ENCODE measurements around the gene XPOT.
"Not testable (repeated sequence)": the region's sequence is repeated elsewhere in the genome, so short reads cannot be mapped to it uniquely, and the experiment has no call there.

Gene XPOT, protein sequence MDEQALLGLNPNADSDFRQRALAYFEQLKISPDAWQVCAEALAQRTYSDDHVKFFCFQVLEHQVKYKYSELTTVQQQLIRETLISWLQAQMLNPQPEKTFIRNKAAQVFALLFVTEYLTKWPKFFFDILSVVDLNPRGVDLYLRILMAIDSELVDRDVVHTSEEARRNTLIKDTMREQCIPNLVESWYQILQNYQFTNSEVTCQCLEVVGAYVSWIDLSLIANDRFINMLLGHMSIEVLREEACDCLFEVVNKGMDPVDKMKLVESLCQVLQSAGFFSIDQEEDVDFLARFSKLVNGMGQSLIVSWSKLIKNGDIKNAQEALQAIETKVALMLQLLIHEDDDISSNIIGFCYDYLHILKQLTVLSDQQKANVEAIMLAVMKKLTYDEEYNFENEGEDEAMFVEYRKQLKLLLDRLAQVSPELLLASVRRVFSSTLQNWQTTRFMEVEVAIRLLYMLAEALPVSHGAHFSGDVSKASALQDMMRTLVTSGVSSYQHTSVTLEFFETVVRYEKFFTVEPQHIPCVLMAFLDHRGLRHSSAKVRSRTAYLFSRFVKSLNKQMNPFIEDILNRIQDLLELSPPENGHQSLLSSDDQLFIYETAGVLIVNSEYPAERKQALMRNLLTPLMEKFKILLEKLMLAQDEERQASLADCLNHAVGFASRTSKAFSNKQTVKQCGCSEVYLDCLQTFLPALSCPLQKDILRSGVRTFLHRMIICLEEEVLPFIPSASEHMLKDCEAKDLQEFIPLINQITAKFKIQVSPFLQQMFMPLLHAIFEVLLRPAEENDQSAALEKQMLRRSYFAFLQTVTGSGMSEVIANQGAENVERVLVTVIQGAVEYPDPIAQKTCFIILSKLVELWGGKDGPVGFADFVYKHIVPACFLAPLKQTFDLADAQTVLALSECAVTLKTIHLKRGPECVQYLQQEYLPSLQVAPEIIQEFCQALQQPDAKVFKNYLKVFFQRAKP

DNA sequence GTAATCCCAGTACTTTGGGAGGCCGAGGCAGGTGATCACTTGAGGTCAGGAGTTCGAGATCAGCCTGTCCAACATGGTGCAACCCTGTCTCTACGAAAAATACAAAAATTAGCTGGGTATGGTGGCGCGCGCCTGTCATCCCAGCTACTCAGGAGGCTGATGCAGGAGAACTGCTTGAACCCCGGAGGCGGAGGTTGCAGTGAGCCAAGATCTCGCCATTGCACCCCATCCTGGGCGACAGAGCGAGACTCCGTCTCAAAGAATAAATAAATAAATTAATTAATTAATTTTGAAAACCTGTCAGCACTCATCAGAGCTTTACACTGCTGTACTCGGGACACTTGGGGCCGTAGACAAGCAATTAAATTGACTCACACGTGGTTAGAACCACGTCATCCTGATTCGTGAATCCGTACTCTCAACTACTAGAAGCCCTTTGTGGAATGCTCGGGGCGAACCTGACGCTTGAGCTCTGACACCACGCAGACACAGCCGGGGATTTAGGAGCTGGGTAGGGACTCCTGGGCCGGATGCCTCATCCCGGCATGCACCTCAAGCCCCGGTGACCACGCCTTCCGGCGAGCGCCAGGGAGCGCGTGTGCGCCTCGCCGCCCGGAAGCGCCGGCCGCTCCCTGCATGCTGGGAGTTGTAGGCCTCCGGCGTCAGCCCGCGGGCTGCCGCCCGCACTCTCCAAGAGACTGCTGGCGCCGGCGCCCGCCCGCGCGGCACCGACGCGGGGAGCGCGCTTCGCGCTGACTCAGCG is at the start of gene XPOT:
Gene XPOT, plus strand, starts transcription at position 686 of the 763 bp plus-strand sequence. CDS start 5,644 bp downstream, outside the sequence.
- Histone ChIP-seq H3K27ac (ENCODE audit: low read depth in 2 of 2, low read length in 2 of 2) (peak within 1 kb of the TSS; percentile 94 to 96), H3K36me3 (ENCODE audit: control insufficient read depth in 2 of 2, insufficient read depth in 2 of 2, low read length in 2 of 2) (no peaks in the 10 kb centered on the region), H3K9me3 (ENCODE audit: control insufficient read depth in 2 of 2, low read length in 2 of 2) (no peaks in the 10 kb centered on the region), H3K4me3 (ENCODE audit: low read length in 2 of 2) (peak within 1 kb of the TSS; percentile 91 to 95), H3K4me1 (ENCODE audit: control insufficient read depth in 2 of 2, insufficient read depth in 2 of 2, low read length in 2 of 2) (peaks cover 0 to 4% of the 10 kb centered on the region in 2 donors), H3K9ac (ENCODE audit: low read depth in 1 of 2, low read length in 2 of 2) (peak within 1 kb of the TSS; percentile 88 to 91), H3K27me3 (ENCODE audit: control insufficient read depth in 2 of 2, insufficient read depth in 2 of 2, low read length in 2 of 2) (no peaks in the 10 kb centered on the region)

DNA sequence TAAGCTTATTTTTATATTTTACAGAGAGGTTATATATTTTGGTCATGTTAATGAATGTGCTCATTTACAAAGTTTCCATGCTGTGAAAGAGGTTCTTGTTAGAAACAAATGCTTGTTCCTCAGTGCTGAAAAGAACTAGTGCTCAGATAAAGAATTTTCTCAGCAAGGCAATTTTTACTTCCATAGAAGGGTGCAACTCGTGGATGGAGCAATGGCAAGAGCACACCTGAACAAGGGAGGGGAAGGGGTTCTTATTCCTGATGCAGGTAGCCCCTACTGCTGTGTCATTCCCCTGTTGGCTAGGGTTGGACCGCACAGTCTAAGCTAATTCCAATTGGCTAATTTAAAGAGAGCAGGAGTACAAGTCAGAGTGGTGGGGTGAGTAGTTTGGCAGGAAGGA is 48.0 kb upstream of the XPOT start:
- H3K27me3 ChIP-seq (ENCODE audit: control insufficient read depth in 2 of 2, insufficient read depth in 2 of 2, low read length in 2 of 2); H3K4me1 ChIP-seq (ENCODE audit: control insufficient read depth in 2 of 2, insufficient read depth in 2 of 2, low read length in 2 of 2); H3K4me3 ChIP-seq (ENCODE audit: low read length in 2 of 2); H3K9me3 ChIP-seq (ENCODE audit: control insufficient read depth in 2 of 2, low read length in 2 of 2); H3K27ac ChIP-seq (ENCODE audit: low read depth in 2 of 2, low read length in 2 of 2); H3K36me3 ChIP-seq (ENCODE audit: control insufficient read depth in 2 of 2, insufficient read depth in 2 of 2, low read length in 2 of 2); H3K9ac ChIP-seq (ENCODE audit: low read depth in 1 of 2, low read length in 2 of 2): not testable (repeated sequence)

DNA sequence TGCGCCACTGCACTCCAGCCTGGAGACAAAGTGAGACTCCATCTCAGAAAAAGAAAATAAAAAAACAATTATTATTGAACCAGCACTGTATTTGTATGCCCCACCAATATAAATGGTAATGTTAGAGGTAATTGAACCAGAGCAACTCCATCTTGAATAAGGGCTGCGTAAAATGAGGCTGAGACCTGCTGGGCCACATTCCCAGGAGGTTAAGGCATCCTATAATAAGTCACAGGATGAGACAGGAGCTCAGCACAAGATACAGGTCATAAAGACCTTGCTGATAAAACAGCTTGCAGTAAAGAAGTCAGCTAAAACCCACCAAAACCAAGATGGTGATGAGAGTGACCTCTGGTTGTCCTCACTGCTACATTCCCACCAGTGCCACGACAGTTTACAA is 43.0 kb upstream of the XPOT start:
- H3K36me3 ChIP-seq (ENCODE audit: control insufficient read depth in 2 of 2, insufficient read depth in 2 of 2, low read length in 2 of 2); H3K4me3 ChIP-seq (ENCODE audit: low read length in 2 of 2); H3K4me1 ChIP-seq (ENCODE audit: control insufficient read depth in 2 of 2, insufficient read depth in 2 of 2, low read length in 2 of 2); H3K27ac ChIP-seq (ENCODE audit: low read depth in 2 of 2, low read length in 2 of 2); H3K9me3 ChIP-seq (ENCODE audit: control insufficient read depth in 2 of 2, low read length in 2 of 2); H3K27me3 ChIP-seq (ENCODE audit: control insufficient read depth in 2 of 2, insufficient read depth in 2 of 2, low read length in 2 of 2); H3K9ac ChIP-seq (ENCODE audit: low read depth in 1 of 2, low read length in 2 of 2): not testable (repeated sequence)

DNA sequence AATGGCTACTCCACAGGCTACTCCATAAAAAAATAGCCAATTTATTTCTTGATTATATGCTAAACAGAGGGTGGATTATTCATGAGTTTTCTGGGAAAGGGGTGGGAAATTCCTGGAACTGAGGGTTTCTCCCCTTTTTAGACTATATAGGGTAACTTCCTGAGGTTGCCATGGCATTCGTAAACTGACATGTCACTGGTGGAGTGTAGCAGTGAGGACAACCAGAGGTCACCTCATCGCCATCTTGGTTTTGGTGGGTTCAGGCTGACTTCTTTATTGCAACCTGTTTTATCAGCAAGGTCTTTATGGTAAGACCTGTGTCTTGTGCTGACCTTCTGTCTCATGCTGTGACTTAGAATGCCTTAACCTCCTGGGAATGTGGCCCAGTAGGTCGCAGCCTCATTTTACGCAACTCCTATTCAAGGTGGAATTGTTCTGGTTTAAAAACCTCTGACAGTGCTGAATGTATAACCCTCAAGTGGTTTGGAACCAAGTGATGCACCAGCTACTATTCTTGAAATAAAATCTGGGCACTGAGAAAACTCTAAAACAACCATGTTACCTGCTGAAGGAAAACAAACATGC is 41.4 kb upstream of the XPOT start:
- Histone ChIP-seq H3K9me3 (ENCODE audit: control insufficient read depth in 2 of 2, low read length in 2 of 2) (no peaks in the 10 kb centered on the region), H3K4me3 (ENCODE audit: low read length in 2 of 2) (no peak overlapping the region), H3K27ac (ENCODE audit: low read depth in 2 of 2, low read length in 2 of 2) (no peak overlapping the region), H3K9ac (ENCODE audit: low read depth in 1 of 2, low read length in 2 of 2) (no peak overlapping the region), H3K36me3 (ENCODE audit: control insufficient read depth in 2 of 2, insufficient read depth in 2 of 2, low read length in 2 of 2) (no peaks in the 10 kb centered on the region), H3K27me3 (ENCODE audit: control insufficient read depth in 2 of 2, insufficient read depth in 2 of 2, low read length in 2 of 2) (no peaks in the 10 kb centered on the region), H3K4me1 (ENCODE audit: control insufficient read depth in 2 of 2, insufficient read depth in 2 of 2, low read length in 2 of 2) (no peaks in the 10 kb centered on the region)

DNA sequence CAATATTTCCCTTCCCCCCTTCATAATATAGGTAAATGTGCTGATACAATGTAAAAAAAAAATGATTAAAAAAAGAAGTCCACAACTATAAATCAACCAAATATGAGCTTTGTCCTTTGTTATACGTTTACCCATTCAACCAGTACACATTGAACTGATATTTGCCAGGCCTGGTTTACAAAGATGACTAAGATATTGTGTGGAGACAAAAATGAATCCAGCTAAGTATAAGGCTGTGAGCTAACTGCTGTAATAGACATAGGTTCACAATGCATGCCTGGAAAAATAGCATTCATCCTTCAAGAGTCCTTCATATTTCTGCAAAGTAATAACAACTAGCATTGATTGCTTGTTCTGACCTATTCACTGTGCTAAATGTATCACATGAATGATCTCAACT is 20.5 kb upstream of the XPOT start:
- Histone ChIP-seq H3K27me3 (ENCODE audit: control insufficient read depth in 2 of 2, insufficient read depth in 2 of 2, low read length in 2 of 2) (no peaks in the 10 kb centered on the region), H3K27ac (ENCODE audit: low read depth in 2 of 2, low read length in 2 of 2) (no peak overlapping the region), H3K9me3 (ENCODE audit: control insufficient read depth in 2 of 2, low read length in 2 of 2) (peaks cover 0 to 5% of the 10 kb centered on the region in 2 donors), H3K9ac (ENCODE audit: low read depth in 1 of 2, low read length in 2 of 2) (no peak overlapping the region), H3K36me3 (ENCODE audit: control insufficient read depth in 2 of 2, insufficient read depth in 2 of 2, low read length in 2 of 2) (no peaks in the 10 kb centered on the region), H3K4me1 (ENCODE audit: control insufficient read depth in 2 of 2, insufficient read depth in 2 of 2, low read length in 2 of 2) (no peaks in the 10 kb centered on the region), H3K4me3 (ENCODE audit: low read length in 2 of 2) (no peak overlapping the region)

DNA sequence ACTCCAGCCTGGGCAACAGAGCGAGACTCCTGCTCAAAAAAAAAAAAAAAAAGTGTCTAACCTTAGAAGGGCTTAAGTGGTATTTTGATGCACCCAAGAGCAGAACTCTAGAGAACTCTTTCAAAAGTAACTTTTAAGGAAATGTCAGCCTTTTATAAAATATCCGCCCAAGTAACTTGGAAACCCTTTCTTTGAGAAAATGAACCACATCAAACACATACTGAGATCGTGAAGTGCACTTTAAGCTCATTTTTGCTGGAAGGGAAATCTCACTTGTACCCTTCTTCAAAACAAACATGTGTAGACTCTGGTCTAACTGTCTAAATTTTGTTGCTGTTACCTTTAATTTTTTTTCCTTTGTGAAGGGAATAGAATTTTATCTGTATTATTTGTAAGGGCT is 19.2 kb upstream of the XPOT start:
- H3K4me1 ChIP-seq (ENCODE audit: control insufficient read depth in 2 of 2, insufficient read depth in 2 of 2, low read length in 2 of 2) = no peaks in the 10 kb centered on the region
- peaks cover 0 to 5% of the 10 kb centered on the region in 2 donors for H3K9me3 ChIP-seq (ENCODE audit: control insufficient read depth in 2 of 2, low read length in 2 of 2)
- H3K27ac ChIP-seq (ENCODE audit: low read depth in 2 of 2, low read length in 2 of 2) = no peak overlapping the region
- H3K4me3 ChIP-seq (ENCODE audit: low read length in 2 of 2) = no peak overlapping the region
- H3K36me3 ChIP-seq (ENCODE audit: control insufficient read depth in 2 of 2, insufficient read depth in 2 of 2, low read length in 2 of 2) = no peaks in the 10 kb centered on the region
- H3K27me3 ChIP-seq (ENCODE audit: control insufficient read depth in 2 of 2, insufficient read depth in 2 of 2, low read length in 2 of 2) = peaks cover 3 to 7% of the 10 kb centered on the region in 2 donors
- H3K9ac ChIP-seq (ENCODE audit: low read depth in 1 of 2, low read length in 2 of 2) = no peak overlapping the region

DNA sequence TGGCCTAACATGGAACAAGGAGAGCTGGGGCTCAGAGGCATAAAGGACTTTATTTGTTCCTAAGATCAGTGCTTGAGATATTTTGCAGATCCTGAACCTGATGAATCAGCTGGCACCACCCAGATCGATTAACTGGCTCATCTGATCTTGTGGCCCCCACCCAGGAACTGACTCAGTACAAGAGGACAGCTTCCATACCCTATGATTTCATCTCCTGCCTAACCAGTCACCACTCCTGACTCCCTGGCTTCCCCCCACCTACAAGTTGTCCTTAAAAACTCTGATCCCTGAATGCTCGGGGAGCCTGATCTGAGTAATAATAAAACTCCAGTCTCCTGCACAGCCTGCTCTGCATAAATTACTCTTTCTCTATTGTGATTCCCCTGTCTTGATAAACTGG is 18.7 kb upstream of the XPOT start:
- Histone ChIP-seq H3K36me3 (ENCODE audit: control insufficient read depth in 2 of 2, insufficient read depth in 2 of 2, low read length in 2 of 2) (no peaks in the 10 kb centered on the region), H3K9me3 (ENCODE audit: control insufficient read depth in 2 of 2, low read length in 2 of 2) (peaks cover 0 to 1% of the 10 kb centered on the region in 2 donors), H3K27me3 (ENCODE audit: control insufficient read depth in 2 of 2, insufficient read depth in 2 of 2, low read length in 2 of 2) (peaks cover 6 to 10% of the 10 kb centered on the region in 2 donors), H3K4me1 (ENCODE audit: control insufficient read depth in 2 of 2, insufficient read depth in 2 of 2, low read length in 2 of 2) (no peaks in the 10 kb centered on the region), H3K4me3 (ENCODE audit: low read length in 2 of 2) (no peak overlapping the region), H3K27ac (ENCODE audit: low read depth in 2 of 2, low read length in 2 of 2) (no peak overlapping the region), H3K9ac (ENCODE audit: low read depth in 1 of 2, low read length in 2 of 2) (no peak overlapping the region)

DNA sequence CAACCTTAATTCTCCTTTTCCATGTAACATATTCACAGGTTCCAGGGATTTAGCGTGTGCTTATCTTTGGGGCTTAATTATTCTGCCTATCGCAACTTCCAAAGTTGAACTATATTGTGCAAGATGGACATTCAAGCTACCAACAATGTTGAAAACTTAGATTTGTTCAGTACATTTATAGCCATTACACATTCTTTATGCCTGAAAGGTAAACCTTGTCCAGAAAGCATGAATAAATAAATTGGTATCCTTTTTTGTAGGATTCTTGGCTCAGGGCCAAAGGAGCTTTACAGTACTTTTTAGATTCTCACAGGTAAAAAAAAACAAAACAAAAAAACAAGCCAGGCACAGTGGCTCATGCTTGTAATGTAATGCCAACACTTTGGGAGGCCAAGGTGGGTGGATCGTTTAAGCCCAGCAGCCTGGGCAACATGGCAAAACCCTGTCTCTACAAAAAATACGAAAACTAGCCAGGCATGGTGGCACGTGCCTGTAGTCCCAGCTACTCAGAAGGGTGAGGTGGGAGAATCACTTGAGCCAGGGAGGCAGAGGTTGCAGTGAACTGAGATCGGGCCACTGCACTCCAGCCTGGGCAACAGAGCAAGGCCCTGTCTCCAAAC is 16.9 kb upstream of the XPOT start:
- Histone ChIP-seq H3K36me3 (ENCODE audit: control insufficient read depth in 2 of 2, insufficient read depth in 2 of 2, low read length in 2 of 2) (no peaks in the 10 kb centered on the region), H3K27me3 (ENCODE audit: control insufficient read depth in 2 of 2, insufficient read depth in 2 of 2, low read length in 2 of 2) (peaks cover 6 to 10% of the 10 kb centered on the region in 2 donors), H3K4me1 (ENCODE audit: control insufficient read depth in 2 of 2, insufficient read depth in 2 of 2, low read length in 2 of 2) (no peaks in the 10 kb centered on the region), H3K9me3 (ENCODE audit: control insufficient read depth in 2 of 2, low read length in 2 of 2) (no peaks in the 10 kb centered on the region), H3K9ac (ENCODE audit: low read depth in 1 of 2, low read length in 2 of 2) (no peak overlapping the region), H3K4me3 (ENCODE audit: low read length in 2 of 2) (no peak overlapping the region), H3K27ac (ENCODE audit: low read depth in 2 of 2, low read length in 2 of 2) (no peak overlapping the region)

DNA sequence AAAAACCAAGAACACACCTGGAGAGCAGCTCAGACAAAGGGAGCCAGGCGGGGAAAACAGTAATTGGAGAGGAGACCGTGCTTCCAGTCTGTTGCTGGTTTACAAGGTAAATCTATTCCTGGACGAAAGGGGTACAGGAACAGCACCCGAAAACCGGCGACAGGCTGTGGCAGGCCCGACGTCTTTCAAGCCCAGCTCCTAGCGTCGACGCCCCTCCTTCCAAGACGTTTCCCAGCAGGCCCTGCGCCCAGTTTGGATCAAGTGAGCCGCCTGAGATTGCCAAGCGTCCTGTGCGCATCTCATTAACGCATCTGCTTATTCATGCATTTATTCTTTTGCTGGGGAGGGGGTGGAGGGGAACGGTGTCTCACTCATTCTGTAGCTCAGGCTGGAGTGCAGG is 15.0 kb upstream of the XPOT start:
- H3K36me3 ChIP-seq (ENCODE audit: control insufficient read depth in 2 of 2, insufficient read depth in 2 of 2, low read length in 2 of 2) = no peaks in the 10 kb centered on the region
- no peaks in the 10 kb centered on the region for H3K9me3 ChIP-seq (ENCODE audit: control insufficient read depth in 2 of 2, low read length in 2 of 2)
- H3K4me1 ChIP-seq (ENCODE audit: control insufficient read depth in 2 of 2, insufficient read depth in 2 of 2, low read length in 2 of 2) = no peaks in the 10 kb centered on the region
- peaks cover 6 to 10% of the 10 kb centered on the region in 2 donors for H3K27me3 ChIP-seq (ENCODE audit: control insufficient read depth in 2 of 2, insufficient read depth in 2 of 2, low read length in 2 of 2)
- no peak overlapping the region for H3K9ac ChIP-seq (ENCODE audit: low read depth in 1 of 2, low read length in 2 of 2)
- no peak overlapping the region for H3K27ac ChIP-seq (ENCODE audit: low read depth in 2 of 2, low read length in 2 of 2)
- H3K4me3 ChIP-seq (ENCODE audit: low read length in 2 of 2) = no peak overlapping the region

Measured in mucosa of rectum (tissue), 2 donors.